Activated CD4-positive, alpha-beta T cell treated with anti-CD3 and anti-CD28 coated beads, Interleukin-2, amount 50 U/mL, for 1 hour (primary cell): ENCODE data around the gene ARHGAP27.

Experiments
- DNase-seq: peaks from one replicate; pipeline ENCODE4 v3.0.0-alpha.2; 2020

ARHGAP27 gene

DNA sequence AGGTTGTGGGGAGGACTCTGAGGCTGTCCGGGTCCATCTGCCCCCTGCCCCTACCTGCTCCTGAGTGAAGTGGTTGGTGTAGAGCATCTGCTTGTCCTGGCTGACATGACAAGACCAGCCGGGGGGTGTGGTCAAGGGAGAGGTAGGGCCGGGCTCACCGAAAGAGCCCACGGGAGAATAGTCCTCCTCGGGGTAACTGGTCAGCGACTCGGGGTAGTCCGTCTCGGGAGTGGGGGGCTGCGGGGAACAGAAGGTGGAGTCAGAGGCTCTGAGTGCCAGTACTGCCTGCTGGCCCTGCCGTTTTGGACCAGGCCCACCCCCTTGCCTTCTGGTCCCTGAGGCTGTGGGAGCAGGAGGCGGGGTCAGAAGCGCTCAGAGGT lies 27.8 kb downstream of the ARHGAP27 start:
- DNase-seq, result no peak

GRCh38 chr17:45403906-45404490 lies 28.7 kb downstream of the ARHGAP27 start:
- DNase-seq, result no peak

DNA sequence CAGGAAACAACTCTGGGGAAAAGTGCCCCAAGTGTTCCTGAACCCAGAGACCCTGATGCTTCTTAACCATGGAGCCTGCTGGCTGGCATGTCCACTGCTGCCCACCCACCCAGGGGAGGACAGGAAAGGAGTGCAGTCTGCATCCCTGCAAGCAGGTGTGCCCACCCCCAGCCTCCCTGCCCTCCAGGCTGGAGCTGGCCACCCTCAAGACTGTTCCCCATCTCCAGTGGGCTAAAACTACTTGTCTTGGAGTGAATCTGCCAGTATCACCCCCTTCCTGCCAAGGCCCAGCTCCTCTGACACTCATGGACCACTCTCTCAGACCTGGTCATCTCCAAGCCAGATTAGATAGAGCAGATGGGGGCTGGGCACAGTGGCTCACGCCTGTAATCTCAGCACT lies 29.8 kb downstream of the ARHGAP27 start:
- no peak for DNase-seq

GRCh38 chr17:45398800-45399199 lies 33.9 kb downstream of the ARHGAP27 start:
- DNase-seq, result no peak

DNA sequence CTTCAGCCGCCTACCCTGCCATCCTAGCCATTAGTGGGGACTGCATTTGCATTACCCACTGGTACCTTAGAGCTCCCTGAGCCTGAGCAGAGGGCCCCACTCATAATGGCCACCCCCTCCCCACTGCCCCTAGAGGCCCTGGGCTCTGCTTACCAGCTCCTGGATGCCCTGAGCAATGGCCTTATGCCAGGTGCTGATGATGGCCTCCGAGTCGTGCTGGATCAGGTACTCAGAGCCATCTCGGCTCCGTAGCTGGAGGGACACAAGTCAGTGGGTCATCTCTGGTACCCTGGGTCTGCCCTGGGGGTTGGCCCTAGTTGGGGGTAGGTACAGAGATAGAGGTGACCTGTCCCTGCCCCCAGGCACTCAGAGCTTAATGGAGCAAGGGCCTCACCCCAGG lies 34.9 kb downstream of the ARHGAP27 start:
- DNase-seq, result no peak

- no peak for DNase-seq
These were observed 36.0 kb downstream of the ARHGAP27 start for GRCh38 chr17:45396496-45397205.

DNA sequence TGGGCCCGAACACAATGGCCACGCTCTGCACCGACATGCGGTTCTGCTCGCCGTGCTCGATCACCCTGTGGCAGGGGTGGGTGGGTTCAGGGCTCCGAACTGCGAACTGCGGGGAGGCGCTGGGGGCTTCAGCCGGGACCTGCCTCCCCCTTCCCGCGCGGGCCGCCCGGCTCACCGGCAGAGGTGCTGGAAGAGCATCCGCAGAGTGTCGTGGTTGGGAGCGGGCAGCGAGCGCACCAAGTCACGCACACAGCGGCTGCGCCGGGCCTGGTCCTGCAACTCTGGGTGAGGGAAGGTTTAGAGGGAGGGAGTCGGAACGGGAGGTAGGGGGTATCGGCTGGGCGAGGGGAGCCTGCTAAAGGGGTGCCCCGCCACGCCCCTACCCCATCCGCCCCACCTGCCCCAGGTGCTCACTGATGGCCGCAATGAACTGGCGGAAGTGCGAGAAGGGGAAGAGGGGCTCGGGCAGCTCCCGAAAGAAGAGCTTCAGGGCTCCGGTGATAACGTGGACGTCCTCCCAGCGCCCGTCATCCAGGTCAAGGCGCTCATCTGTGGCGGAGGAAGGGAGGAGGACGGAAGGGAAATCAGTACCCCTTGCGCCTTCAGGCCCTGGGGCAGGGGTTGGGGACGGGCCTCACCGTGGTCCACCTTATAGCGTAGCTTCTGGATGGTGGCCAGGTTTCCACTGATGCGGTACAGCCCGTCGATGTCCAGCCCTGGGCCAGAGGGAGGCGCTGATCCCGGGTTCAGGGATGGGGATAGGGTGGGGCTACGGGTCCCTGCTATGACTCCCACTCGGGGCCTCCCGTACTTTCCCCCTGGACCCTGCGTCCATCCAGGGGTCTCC lies 36.9 kb downstream of the ARHGAP27 start:
- DNase-seq, result no peak

GRCh38 chr17:45394913-45395568 lies 37.6 kb downstream of the ARHGAP27 start:
- DNase-seq, result peak; percentile 31

DNA sequence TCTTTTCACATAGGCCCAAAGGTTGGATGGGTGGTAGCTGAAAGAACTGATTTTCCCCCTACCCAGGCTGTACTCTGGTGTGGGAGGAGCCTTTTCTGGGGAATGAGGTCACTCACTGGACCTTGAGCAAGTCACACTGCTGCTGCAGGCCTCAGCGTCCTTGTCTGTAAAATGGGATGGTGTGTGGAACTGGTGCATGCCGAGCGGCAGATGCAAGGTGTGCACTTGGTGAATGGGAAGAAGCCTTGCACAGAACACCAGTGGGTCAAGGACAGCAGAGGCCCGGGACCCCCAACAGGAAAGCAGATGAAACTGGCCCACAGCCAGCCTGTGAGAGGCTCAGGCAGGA lies 38.1 kb downstream of the ARHGAP27 start:
- no peak for DNase-seq

- DNase-seq, result no peak
These were observed 38.6 kb downstream of the ARHGAP27 start for GRCh38 chr17:45394091-45394490.

DNA sequence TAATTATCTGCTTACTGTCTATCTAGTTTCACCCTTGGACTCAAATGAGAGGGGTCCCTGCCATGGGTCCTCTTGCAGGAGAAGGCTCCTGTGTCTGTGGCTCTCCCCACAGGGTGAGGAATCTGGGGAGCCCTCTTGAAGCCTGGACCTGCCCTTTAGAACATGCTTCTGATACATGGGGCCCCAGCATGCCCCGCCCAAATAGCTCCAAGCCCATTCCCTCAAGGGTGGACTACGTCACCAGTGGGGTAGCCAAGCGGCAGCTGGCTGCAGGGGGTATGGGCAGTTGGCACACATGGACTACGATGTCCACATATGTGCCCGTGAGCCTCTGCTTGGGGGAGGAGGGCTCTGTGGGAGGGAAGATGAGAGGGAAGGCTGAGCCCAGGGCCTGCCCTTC lies 39.3 kb downstream of the ARHGAP27 start:
- no peak for DNase-seq

DNA sequence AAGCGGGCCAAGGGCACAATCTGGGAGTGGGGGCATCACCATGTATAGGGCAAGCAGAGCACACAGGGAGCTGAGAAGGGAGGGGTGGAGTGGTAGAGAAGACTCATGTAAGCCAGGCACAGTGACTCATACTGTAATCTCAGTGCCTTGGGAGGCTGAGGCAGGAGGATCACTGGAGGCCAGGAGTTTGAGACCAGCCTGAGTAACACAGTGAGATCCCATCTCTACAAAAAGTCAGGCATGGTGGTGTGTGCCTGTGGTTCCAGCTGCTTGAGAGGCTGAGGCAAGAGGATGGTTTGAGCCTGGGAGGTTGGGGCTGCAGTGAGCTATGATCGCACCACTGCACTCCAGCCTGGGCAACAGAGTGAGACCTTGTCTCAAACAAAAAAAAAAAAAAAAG lies 40.8 kb downstream of the ARHGAP27 start:
- no peak for DNase-seq

GRCh38 chr17:45391291-45391690 lies 41.4 kb downstream of the ARHGAP27 start:
- no peak for DNase-seq

DNA sequence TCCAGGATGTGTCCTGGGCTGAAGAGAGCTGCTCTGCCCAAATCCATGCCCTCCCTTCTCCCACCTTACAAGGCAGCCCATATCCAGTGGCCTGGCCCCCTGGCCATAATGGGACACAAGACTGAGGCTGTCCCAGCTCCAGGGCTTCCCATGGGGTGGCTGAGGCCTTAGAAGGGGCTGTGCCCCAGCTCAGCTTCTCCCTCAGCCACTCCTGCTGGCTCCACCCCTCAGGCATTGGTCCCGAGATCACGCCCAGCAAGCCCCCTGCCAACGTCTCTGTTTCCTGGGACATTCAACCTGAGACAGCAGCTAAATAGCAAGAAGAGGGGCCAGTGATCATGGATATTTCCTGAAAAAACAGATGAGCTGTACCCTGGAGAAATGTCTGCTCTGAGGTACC lies 43.3 kb downstream of the ARHGAP27 start:
- no peak for DNase-seq

GRCh38 chr17:45388604-45389325 lies 43.9 kb downstream of the ARHGAP27 start:
- no peak for DNase-seq

GRCh38 chr17:45387739-45388138 lies 44.9 kb downstream of the ARHGAP27 start:
- no peak for DNase-seq

GRCh38 chr17:45386178-45386577 lies 46.5 kb downstream of the ARHGAP27 start:
- no peak for DNase-seq

GRCh38 chr17:45385331-45385997 lies 47.2 kb downstream of the ARHGAP27 start:
- DNase-seq, result peak; percentile 92

GRCh38 chr17:45384789-45385262 lies 47.8 kb downstream of the ARHGAP27 start:
- no peak for DNase-seq

- no peak for DNase-seq
These were observed 48.5 kb downstream of the ARHGAP27 start for GRCh38 chr17:45384047-45384788.

- no peak for DNase-seq
These were observed 49.7 kb downstream of the ARHGAP27 start for GRCh38 chr17:45383003-45383402.
